GM19238 (cell line): ENCODE measurements around the gene PDK2.

Experiments used
- DNase-seq: peaks from one replicate; pipeline ENCODE4 v3.0.0; 2011; ENCODE audit warnings: low spot score; ENCODE audit not compliant: insufficient read length

The PDK2 gene

DNA sequence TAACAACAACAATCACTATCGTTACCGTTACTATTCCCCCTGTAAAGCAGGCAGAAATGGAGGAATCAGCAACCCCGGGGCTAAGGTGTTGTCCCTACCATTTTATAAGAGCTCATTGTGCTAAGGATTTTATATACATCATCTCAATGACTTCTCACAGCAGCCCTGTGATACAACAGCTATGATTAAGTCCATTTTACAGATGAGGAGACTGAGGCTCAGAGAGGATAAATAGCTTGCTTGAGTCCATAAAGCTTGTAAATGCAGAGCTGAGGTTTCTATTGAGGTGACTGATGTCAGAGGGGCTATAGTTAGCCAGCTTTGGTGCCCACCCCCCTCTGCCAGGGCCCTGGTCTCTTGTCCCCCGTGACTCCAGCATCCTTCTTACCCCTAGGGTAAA, 16.7 kb upstream of the PDK2 start:
- DNase-seq = no peak

DNA sequence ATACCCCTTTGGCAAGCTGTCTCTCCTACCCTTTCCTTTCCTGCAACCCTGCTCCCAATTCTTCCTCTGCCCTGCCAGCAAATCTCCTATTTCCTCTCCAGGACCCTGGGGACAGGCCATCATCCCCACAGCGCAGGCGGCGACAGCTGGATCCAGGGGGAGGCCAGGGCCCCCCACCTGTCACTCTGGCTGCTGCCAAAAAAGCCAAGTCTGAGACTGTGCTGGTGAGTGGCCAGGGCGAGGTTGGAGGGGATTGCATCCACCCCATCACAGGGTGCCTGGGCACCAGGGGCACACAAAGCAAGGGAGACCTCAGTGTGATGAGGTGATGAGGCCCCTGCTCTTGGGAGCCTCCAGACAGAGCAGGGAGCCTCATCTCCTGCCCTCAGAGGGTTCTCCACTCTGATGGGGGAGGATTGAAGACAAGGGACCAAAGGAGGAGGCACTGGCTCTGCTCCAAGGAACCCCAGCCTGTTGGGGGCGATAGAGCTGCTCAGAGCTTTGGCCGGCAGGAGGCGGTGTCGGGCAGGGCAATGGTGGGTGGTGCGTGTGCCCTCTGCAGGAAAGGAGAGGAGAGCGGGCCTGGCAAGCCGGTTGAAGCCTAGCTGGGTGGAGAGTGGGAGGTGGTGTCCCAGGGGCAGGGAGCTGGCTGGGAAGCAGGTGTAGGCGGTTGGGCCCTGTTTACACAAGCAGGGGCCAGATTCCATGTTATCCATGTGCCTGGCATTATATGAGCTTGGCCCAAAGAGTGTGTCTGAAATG, 15.6 kb upstream of the PDK2 start:
- DNase-seq = no peak

DNA sequence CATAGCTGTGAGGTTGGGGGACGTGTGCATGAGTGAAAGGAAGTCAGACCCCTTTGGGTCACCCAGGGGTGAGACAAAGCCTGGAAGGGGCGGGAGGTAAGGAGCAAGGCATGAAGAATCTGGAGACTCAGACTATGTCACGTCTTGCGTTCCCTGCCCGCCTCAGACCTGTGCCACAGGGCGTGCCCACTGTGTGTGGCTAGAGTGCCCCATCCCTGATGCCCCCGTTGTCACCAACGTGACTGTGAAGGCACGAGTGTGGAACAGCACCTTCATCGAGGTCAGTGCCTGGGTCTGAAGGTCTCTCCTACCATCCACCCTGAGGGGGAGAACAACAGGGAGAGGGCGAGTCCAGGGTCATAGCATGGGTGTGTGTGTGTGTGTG, 15.1 kb upstream of the PDK2 start:
- no peak for DNase-seq

DNA sequence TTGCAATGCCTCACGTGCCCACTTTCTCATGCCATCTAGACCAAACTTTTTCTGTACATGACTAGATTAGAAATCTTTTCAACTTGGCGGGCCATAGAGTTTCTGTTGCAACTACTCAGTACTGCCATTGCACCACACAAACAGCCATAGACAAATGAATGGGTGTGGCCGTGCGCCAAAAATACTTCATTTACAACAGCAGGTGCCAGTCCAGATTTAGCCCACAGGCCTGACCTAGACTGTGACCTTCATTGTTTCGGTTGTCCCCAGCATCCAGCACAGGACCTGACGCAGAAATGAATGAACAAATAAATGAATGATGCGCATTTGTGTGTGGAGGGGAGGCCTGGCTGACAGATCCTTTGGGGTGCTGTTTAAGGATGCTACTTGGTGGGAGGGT, 14.3 kb upstream of the PDK2 start:
- no peak for DNase-seq

DNA sequence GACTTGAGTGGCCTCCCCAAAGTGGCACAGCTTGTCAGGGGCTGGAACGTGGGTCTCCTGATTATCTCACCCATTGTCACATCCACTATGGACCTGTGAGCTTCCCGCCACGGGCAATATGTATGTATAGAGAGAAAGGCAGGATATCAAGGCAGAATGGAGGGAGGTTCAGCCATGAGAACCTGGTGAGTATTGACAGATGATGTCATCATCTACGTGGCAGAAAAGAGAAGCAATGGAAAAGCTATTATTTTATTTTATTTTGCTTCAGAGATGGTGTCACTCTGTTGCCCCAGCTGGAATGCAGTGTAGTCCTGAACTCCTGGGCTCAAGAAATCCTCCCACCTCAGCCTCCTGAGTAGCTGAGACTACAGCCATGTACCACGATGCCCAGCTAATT, 13.4 kb upstream of the PDK2 start:
- DNase-seq = no peak

DNA sequence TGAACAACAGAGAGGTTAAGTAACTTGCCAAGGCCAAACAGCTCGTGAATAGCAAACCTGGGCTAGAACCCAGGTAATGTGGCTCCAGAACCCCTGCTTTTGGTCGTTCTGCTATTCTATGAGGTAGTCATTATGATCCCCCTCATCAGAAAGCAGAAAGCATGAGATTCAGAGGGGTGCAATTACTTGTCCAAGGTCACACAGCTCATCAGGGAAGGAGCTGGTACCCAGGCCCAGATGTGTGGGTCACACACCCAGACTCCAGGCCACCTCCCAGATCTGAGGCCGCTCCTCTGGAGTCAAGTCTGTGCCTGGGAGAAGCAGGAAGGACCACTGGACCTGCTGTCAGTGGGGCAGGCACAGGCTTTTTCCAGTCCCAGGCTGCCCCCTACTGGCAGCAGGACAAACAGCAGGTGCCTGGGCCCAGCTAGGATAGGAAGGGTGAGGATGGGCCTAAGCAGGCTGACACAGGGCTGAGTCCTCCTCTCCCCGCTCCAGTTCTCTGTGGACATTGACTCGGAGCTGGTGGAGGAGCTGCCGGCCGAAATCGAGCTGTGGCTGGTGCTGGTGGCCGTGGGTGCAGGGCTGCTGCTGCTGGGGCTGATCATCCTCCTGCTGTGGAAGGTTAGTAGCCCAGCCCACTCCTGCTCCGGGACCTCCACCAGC, 7.8 kb upstream of the PDK2 start:
- peak; percentile 87 for DNase-seq

DNA sequence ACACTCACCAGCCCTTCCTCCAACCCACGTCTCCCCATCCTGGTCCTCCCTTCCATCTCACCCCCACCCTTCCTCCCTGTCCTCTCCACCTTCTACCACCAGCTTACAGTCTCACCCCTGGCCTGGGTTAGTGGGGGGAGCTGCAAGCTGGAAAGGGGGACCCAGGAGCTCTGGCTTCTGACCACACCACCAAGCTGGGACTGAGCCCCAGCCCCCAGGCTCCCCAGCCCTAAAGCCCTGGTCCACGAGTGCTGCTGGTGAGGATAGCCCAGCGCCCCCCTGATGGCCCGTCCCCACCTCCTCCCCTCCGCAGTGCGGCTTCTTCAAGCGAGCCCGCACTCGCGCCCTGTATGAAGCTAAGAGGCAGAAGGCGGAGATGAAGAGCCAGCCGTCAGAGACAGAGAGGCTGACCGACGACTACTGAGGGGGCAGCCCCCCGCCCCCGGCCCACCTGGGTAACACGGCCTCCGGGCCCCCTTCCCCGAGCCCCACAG, 7.2 kb upstream of the PDK2 start:
- DNase-seq = no peak

DNA sequence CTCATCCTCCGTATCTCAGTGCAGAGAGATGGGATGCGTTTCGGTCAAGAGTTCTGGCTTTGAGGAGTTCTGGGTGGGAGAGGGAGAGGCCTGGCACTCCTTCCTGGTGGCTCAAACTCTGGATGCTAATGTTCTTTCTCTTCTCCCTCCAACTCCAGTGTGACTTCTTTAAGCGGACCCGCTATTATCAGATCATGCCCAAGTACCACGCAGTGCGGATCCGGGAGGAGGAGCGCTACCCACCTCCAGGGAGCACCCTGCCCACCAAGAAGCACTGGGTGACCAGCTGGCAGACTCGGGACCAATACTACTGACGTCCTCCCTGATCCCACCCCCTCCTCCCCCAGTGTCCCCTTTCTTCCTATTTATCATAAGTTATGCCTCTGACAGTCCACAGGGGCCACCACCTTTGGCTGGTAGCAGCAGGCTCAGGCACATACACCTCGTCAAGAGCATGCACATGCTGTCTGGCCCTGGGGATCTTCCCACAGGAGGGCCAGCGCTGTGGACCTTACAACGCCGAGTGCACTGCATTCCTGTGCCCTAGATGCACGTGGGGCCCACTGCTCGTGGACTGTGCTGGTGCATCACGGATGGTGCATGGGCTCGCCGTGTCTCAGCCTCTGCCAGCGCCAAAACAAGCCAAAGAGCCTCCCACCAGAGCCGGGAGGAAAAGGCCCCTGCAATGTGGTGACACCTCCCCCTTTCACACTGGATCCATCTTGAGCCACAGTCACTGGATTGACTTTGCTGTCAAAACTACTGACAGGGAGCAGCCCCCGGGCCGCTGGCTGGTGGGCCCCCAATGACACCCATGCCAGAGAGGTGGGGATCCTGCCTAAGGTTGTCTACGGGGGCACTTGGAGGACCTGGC, 6.0 kb upstream of the PDK2 start:
- no peak for DNase-seq

DNA sequence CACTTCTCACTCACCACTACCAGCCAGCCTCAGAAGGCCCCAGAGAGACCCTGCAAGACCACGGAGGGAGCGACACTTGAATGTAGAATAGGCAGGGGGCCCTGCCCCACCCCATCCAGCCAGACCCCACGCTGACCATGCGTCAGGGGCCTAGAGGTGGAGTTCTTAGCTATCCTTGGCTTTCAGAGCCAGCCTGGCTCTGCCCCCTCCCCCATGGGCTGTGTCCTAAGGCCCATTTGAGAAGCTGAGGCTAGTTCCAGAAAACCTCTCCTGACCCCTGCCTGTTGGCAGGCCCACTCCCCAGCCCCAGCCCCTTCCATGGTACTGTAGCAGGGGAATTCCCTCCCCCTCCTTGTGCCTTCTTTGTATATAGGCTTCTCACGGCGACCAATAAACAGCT, 5.1 kb upstream of the PDK2 start:
- DNase-seq = no peak

DNA sequence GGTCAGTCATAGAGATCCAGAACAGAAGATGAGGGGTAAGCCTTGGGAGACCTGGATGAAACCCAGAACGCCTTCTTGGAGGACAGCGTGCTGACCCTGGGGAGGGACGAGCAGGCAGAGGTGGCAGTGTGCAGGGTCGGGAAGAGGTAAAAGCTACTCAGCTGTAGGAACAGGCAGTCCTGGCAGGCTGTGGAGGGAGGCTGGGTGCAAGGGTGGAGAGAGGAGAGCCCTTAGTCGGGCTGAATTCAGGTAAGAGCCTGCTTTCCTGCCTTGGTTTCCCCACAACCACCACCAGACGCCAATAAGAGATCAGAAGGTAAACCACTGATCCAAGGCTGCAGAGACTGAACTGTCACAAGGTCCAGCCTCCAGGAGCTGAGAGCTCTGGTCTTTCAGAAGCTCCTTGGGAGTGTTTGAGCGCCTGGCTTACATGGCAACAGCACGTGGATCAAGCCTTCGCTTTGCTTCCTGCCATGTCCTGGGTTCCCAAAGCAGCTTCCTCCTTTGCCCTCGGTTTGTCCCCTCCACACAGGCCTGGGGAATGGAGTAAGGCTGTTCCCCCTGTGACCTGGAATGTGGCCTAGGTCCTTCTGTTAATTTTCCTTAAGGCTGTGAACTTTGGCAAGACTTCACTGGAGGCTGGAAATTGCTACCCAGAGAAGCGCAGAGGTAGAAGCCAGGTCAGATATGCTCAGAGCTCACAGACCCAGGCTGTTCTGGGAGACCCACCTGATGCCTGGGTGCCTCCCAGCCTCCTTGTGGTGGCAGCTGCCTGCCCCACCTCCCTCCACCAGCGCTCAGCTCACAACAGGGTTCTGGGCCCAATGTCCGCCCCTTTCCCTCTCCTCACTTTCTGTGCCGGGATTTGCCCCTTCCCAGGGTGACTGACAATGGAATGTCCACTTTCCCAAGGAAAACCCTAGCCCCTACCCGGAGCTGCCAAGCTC, 3.9 kb upstream of the PDK2 start:
- DNase-seq = no peak

DNA sequence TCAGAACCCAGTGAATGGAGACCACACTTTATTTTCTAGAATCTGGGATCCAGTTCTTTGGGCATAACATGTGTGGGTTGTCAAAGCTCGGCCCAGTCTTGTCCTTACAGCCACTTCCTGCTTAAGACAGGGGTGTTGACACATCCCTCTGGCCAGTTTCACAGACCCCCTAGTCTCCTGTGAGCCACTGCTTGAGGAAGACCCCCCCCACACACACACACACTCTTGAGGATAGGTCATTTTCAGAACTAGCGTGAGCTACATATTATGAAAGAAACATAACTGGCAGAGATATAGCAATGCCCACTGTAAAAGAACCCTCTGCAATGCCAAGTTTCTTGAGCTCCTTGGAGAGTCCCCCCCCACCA, 3.2 kb upstream of the PDK2 start:
- no peak for DNase-seq

DNA sequence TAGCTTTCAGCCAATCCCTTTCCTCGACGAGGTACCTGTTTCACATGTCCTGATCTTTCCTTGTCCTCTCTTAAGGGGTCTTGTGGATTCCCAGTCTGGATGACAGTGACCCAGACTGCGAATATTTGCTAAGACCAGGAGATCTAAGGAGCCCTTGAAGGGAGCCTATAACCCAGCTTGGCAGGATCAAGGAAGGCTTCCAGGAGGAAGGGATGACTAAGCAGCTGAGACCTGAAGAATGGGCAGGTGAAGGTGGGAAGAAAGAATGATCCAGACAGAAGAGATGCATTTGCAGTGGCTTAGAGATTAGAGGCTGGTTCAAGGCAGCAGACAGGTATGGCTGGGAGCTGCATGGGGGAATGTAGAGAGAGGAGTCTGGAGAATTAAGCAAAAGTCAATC, 1.9 kb upstream of the PDK2 start:
- no peak for DNase-seq

DNA sequence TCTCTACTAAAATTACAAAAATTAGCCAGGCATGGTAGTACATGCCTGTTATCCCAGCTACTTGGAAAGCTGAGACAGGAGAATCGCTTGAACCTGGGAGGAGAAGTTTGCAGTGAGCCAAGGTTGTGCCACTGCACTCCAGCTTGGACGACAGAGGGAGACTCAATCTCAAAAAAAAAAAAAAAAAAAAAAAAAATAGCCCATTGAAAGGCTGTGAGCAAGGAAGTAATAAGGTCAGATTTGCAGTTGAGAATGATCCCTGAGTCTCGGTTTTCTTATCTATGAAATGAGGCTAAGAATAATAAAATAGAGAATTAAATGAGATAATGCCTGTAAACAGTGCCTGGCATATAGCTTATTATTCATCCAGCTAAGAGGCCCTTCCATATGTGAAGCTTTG, 1.3 kb upstream of the PDK2 start:
- no peak for DNase-seq

DNA sequence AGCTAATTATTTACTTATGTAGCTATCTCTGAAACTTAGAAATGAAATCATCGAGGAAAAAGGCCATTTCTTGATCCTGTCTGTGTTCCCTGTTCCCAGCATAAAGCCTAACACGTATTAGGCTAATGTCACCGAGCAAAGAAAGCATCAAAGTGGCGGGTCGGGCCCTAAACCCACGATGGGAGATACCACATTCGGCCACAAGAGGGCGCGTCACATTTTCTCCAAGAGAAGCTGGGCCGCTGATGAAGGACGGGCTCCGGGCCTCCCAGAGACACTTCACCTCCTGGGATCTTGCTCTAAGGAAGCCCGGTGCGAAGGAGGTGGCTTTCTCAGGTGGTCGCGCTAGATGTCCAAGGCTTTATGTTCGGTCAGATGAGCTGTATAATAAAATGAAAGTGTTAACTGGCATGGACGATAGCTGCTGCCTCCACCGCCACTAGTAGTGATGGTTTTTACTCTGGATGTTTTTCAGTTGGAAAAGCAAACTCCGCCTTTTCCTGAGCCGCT, 853 bp upstream of the PDK2 start:
- DNase-seq = peak; percentile 81

DNA sequence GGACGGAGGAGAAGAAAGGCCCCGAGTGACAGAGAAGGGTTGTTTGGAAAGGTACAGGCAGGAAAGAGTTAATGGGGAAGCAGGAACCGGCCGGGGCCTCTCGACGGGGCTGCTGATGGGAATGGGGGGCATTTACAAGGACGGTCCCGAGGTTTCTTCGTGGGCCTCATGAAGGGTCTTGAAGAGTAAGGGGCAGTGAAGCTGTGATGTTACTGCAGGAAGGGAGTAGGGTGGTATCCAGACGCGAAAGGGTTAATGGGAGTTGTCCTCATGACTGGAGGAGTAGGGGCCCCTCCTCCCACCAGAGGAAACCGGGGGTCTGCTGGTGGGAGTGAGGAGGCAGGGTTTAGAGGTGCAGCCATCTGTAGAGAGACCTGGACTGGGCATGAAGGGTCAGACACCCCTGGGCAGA, 481 bp downstream of the PDK2 start:
- no peak for DNase-seq

DNA sequence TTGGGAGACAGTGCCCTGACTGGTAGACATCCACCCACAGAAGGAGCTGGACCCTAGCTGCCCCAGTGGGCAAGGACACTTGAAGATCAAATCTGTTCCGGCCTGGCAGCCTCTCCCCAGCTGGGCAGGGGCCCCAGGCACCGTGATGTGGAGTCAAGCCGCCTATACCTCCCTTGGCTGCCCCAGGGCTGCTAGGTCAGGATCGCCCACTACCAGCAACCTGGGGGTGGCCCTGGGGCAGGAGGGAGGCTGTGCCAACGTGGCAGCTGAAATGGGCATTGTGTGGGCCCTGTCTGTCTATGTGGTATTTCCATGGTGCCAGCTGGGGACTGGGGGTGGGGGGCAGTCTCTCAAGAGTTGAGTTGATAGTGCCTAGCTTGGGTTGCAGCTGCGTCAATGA, 941 bp downstream of the PDK2 start:
- no peak for DNase-seq

DNA sequence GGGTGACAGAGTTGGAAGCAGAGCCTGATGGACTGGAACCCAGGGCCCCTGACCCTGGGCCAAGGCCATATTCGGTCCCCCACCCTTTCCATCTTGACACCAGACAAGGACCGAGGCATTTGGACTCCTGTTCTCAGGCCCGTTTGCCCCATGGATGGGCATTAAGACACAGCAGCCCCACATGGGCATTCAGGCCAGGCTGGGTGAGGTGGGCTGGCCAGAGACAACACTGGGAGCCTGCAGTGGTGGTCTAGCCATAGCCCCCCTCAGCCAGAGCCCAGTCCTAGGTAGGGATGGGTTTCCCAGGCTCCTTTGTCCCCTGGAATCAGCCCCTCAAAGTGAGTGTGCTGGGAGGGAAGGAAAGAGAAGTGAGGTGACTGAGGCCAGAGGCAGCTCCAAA, 1.6 kb downstream of the PDK2 start:
- no peak for DNase-seq

DNA sequence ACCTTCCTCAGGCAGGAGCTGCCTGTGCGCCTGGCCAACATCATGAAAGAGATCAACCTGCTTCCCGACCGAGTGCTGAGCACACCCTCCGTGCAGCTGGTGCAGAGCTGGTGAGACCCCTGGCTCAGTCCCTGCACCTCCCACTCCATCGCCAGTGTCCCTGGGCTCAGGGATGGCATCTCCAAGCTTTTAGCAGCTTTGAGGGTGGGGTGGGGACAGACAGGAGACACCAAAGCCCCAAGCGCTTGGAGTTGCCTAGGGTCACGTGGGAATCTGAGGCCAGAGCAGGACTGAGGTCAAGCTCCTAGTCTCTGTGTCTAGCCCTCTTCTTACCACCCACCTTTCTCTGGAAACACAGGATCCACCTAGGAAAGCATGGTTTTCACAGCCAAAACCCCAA, 2.3 kb downstream of the PDK2 start:
- DNase-seq = no peak

DNA sequence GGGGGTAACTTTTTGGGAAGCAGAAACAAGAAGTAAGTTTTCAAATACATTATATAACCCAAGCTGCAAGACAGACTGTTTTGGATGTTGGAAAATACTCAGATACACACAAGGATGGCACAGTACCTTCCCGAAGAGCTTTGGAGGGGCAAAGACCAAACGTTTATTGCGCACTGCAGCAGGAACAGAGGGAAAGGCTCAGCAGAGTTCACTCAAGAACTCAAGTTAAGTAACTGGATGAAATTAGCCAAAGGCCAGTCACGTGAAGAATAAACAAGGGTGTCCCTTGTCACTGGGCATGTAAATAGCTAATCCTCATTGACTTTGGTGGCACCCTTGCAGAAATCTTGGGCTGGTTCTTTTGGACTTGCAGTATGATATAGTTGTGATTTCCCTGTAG, 2.8 kb downstream of the PDK2 start:
- no peak for DNase-seq

DNA sequence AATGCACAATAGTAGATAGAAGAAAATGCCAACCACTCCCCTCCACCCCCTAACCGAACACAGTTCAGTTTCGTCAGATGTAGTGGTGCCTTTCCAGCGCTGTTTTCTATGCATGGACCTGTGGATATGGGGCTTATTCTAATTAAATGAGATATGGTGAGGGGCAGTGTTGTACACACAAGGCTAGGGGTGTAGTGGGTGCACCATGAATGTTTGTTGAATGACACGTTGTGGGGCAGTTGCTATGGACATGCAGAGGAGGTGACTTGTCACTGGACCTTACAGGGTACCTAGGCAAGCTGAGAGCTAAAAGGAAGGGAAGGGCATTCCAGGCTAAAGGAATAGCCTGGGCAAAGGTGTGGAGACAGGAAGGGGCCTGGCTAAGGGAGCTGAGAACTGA, 3.4 kb downstream of the PDK2 start:
- no peak for DNase-seq

DNA sequence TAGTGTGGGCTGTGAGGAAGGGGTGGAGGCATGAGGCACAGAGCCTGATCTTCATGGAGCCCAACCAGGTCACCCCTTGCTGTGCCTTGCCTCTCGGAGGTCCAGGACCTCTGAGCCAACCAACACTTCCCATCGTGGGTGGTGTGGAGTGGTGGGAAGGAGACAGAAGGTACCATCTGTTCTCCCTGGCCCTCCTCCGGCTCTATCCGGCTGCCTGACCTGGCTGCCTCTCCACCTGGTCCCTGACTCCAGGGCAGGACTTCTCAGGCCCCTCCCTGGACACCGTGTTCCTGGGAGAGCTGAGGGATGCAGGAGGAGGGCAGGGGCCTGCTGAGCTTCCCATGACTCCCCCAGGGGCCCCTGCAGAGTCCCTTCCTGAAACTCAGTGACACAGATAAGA, 3.9 kb downstream of the PDK2 start:
- no peak for DNase-seq
